G401.6 (cell line): ENCODE data around the gene SASH1.

Experiments used
- FAIRE-seq: peaks from 2 replicates; lab custom pipeline; 2012; peaks lifted over from hg19 to GRCh38; lab: Jason Lieb, UNC

The SASH1 gene

DNA sequence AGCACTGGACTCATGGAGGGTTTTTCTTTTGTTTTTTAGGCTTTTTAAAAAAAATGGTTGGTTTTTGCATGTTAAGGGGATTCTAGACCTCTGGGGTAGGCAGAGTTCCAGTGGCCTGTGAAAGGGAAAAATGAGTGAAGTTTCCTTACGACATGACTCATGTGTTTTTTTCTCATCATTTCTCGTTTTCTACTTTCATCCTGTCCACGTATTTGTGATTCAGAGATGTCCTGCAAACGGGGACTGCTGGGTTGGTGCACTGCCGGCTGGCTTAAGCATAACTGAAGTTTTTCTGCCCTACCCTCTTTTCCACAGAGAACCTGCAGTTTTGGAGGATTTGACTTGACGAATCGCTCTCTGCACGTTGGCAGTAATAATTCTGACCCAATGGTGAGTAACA is 182.3 kb downstream of the SASH1 start:
- no peak for FAIRE-seq

DNA sequence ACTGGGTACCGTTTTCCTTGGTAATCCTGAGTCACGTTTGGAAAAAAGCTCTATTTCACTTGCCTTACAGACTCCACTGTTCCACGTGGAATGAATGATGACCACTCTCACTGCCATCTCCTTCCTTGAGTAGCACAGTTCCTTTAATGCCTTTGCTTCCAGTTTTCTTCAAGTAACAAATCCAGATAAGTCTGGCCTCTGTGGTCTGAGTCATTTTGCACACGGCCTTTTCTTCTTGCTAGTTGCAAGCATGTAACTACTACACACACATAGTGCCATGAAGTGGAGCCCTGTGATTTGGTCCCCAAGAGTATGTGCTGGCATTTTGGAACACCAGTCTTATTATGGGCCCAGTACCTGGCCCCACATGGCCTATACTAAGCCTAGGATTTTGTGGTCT is 182.8 kb downstream of the SASH1 start:
- FAIRE-seq = no peak

DNA sequence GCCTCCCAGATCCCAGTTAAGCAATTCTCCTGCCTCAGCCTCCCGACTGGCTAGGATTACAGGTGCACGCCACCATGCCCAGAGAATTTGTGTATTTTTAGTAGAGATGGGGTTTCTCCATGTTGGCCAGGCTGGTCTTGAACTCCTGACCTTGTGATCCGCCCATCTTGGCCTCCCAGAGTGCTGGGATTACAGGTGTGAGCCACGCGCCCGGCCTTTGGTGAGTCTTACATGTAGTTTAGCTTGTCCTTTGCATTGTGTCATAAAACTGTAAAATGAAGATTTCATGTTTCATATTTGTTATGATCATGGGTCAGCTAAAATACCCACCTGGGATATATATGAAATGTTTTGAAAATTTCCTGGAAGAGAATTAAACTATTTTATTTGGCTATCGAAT is 183.5 kb downstream of the SASH1 start:
- FAIRE-seq = no peak

DNA sequence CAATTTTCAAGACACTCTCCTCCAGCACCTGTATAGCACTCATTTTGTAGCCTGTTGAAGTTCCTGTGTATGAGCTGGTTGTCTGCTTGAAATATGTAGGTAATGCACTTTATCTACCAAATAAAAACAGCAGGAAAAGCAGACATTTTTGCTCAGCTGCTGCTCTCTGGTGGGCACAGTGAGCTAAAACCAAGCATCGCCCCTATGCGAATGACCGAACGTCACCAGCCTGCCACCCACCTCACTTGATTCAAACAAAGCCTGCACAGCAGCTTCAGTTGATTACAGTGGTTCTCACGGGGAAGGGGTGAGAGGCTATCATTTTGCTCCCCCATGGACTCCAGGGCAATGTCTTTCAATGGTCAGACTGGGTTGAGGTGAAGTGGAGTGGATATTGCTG is 185.7 kb downstream of the SASH1 start:
- no peak for FAIRE-seq

DNA sequence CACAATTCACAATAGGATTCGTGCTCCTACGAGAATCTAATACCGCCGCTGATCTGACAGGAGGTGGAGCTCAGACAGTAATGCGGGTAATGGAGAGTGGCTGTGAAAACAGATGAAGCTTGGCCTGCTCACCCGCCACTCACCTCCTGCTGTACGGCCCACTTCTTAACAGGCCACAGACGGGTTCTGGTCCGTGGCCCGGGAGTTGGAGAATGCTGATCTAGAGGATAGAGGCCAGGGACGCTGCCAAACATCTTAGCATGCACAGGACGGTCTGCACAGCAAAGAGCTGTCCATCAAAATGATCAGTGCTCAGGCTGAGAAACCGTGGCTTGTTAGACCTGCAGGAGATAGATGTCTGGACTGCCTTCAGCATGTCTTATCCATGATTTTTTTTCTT is 186.4 kb downstream of the SASH1 start:
- no peak for FAIRE-seq

DNA sequence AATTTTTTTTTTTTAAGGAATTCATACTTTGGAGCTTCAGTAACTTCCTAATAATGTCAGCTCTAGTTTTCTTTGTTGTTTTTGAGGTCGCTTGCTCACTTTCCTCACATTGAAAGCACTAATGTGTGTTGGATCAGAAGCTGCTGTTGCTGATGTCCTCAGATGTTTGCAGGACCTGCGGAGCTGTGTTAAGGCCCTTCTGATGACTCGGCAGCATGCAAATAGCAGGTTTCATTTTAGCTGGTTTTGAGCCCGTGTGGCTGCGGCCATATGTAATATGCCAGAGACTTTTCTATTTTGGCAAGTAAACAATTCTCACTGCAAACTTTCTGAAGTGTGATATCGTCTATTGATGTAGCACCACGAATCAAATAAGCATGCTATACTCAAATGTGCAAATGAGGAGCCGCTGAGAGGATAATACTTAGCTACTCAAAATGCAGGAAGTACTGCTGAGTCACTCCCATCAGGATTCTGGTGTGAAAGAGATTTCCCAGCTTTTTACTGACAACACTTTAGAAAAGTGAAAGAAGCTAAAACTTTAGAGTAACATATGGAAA is 187.8 kb downstream of the SASH1 start:
- FAIRE-seq = no peak

DNA sequence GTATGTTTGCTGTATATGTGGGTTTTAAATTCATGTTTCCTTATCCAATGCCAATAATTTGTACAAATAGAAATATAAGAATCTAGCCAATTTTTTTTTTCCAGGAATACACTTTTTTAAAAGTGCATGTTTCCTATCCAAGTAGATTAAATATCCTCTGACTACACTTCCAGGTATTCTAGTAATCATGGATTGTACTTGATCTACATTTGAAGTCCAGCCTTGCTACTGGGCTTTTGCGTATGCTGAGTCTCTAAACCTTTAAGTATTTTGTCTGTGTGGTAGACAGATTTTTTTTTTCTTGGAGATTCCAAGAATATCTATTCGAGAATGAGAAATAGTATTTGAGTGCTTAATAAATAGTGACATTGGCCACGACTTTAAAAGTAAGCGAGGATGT is 188.3 kb downstream of the SASH1 start:
- FAIRE-seq = no peak

DNA sequence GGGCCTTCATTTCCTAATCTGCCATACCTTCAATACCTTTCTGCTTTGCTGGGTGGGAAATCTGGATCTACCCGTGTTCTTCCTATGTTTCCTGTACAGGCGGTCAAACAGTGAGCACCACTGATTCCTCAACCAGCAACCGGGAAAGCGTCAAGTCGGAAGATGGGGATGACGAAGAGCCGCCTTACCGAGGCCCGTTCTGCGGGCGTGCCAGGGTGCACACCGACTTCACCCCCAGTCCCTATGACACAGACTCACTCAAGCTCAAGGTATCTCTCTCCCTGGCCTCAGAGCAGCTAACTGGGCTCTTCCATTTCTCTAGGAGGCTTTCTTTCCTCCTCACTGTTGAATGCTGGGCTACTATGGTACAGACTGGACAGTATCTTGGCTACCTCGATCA is 190.1 kb downstream of the SASH1 start:
- FAIRE-seq = no peak

DNA sequence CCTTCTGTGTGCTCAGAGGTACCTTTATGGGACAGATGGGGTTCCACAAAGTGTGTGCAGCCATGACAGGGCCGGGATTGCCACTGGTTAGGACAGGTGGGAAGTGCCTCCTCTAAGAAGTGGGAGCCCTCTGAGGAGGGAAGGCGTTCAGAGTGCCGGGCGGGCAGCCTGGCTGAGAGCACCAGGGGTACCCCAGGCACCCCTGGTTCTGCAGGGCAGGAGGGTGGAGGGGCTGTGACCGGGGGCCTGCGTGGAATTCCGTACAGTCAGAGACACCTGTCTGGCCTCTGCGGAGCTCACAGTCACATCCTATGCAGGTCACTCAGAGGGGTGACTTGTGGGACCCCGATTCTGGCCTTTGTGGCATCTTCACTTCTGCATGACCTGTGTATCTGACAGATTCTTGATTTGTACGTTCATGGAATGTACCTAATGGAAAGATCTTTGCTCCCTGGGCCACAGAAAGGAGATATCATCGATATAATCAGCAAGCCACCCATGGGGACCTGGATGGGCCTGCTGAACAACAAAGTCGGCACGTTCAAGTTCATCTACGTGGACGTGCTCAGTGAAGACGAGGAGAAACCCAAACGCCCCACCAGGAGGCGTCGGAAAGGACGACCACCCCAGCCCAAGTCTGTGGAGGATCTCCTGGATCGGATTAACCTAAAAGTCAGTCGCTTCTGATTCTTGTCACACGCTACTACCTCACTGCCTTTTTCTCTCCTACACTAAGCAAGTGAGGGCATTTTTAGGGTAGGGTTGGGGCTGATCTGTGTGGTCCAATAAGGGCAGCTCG is 190.9 kb downstream of the SASH1 start:
- FAIRE-seq = no peak

DNA sequence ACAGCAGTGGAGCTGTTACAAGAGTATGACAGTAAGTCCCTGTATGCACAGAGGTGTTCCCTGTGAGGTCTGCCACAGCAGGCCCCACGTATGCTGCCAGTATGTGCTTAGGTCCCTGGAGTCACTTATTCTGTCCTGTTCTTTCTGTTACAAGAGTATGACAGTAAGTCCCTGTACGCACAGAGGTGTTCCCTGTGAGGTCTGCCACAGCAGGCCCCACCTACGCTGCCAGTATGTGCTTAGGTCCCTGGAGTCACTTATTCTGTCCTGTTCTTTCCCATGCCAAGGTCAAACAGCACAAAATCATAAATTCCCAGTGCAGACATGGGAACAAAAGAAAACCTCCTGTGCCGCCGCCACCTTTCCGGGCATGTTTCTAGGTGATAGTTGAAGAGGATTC is 192.2 kb downstream of the SASH1 start:
- FAIRE-seq = no peak

DNA sequence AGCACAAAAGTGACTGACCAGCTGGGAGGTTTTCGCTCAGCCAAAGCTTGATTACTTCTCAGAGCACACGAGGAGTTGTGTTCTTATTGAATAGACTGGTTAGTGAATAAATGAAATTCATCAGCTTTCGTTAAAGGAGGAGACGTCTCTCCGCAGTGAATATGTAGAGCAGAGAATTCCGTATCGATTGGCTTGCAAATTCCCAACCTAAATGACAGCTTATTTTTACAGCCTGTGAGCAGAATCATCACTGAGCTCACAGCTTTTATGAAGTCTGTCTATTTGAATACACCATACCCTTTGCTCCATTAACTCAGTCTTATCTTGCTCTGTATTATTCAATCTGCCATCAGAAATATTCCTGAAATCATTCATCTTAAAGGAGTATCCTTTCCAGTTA is 192.7 kb downstream of the SASH1 start:
- no peak for FAIRE-seq

DNA sequence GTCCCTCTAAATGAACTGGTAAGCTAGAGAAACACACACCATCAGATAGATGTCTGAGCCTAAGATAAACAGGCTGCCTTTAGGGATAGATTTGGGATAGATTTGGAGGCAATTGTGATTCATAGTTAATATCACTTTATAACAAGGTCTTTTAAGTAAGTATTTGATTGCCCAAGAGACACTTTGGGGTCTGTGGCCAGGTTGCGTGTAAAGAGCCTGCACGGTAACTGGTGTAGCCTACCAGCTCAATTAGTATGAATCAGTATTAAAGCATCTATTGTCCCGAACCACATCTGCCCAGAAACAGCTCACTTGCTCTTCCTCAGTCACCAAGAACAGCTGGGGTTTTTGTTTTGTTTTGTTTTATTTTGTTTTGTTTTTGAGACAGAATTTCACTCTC is 193.3 kb downstream of the SASH1 start:
- FAIRE-seq = no peak

DNA sequence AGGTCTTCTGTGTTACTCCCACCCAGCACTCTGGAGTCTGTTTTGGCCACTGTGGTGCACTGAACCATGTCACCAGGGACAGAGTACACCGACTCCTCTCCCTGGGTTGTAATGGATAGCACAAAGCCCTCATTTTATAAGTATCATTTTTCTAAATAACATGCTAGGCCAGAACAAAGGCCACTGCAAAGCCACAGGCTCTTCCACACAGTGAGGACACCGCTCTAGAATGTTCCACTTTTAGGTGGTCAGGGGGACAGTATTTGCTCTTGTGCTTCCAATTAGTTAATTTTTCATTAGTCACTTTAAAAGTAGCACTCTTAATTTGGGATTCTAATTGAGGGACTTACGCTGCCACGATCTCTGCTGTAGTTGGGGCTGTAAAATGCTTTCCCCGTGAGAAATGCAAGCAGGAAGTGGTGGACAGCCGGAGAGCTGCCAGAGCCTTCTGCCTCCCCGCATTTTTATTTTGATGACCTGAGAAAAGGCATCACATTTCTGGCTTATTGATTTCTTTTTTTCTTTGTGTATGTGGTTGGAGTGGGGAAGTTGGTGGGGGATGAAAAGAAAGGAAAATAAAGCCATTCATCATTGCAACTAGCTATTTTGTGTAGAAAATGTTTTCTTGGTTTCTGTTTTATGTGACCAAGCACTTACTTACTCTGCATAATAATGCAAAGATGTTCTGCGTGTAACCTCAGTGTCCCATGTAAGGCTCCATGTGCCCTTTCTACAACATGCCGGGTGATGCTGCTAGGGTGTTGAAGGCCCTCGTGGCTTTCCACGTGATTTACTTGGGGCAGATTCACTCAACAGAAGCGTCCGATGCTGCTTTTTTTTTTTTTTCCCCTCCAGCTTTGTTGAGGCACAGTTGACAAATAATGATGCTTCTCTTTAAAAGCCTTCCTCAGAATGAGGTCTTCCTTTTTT is 195.9 kb downstream of the SASH1 start:
- no peak for FAIRE-seq

DNA sequence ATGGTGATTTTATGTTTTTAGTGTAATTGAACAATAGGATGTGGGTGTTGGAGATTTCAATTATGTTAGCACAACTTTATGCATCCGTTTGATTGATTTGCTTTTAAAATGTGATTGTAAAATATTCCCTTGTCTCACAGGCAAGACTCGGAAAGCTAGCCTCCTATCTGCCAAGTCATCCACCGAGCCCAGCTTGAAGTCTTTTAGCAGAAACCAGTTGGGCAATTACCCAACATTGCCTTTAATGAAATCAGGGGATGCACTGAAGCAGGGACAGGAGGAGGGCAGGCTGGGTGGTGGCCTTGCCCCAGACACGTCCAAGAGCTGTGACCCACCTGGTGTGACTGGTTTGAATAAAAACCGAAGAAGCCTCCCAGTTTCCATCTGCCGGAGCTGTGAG is 200.9 kb downstream of the SASH1 start:
- no peak for FAIRE-seq

DNA sequence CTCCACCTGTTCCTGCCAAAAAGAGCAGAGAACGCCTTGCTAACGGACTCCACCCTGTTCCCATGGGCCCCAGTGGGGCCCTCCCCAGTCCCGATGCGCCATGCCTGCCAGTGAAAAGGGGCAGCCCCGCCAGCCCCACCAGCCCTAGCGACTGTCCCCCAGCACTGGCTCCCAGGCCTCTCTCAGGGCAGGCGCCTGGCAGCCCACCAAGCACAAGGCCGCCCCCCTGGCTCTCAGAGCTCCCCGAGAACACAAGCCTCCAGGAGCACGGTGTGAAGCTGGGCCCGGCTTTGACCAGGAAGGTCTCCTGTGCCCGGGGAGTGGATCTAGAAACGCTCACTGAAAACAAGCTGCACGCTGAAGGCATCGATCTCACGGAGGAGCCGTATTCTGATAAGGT is 201.8 kb downstream of the SASH1 start:
- no peak for FAIRE-seq

DNA sequence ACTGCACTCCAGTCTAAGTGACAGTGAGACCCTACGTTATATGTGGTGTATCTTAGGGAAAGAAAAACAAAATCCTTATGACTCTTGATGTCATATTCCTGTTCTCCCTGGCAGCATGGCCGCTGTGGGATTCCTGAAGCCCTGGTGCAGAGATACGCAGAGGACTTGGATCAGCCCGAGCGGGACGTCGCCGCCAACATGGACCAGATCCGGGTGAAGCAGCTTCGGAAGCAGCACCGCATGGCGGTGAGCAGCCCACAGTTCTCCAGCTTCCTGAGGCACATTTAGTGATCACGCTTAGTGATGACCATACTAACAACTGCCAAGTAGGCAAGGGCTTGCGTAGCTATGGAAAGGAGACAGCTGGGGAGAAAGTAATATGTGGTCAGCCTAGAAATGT is 203.3 kb downstream of the SASH1 start:
- no peak for FAIRE-seq

DNA sequence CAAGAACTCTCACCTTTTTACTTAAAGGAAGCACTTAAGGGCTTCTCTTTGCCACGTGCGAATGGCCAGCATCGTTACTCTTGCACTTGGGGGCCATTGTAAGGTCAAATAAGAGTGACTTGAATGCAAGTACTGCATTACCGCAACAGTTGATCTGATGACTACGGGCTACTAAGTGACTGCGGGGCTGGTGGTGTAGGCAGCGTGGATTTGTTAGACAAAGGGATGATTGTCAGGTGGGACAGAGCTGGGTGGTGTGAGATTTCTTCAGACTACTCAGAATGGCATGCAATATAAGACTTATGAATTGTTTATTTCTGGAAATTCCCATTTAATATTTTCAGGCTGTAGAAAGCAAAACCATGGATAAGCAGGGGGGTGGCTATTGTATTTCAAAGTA is 204.5 kb downstream of the SASH1 start:
- no peak for FAIRE-seq

DNA sequence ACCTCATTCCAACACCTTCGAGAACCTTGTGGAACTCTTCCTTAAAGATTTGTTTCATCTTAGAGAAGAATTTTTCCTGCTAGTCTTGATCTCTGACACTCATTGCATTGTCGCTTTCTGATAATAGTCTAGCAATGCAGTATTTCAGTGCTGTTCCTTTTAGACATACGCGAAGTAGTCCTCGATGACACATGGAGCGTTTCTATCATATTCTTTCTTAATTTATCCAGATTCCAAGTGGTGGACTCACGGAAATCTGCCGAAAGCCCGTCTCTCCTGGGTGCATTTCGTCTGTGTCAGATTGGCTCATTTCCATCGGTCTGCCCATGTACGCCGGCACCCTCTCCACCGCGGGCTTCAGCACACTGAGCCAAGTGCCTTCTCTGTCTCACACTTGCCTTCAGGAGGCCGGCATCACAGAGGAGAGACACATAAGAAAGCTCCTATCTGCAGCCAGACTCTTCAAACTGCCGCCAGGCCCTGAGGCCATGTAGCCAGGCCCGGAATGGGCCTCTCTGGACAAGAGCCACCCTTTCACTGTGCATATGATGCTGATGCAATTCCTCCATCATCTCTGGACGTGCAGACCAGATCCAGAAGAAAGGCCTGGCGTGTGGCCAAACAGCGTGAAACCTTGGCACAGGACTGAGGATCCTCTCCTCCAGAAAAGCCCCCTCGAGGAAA is 205.6 kb downstream of the SASH1 start:
- no peak for FAIRE-seq

DNA sequence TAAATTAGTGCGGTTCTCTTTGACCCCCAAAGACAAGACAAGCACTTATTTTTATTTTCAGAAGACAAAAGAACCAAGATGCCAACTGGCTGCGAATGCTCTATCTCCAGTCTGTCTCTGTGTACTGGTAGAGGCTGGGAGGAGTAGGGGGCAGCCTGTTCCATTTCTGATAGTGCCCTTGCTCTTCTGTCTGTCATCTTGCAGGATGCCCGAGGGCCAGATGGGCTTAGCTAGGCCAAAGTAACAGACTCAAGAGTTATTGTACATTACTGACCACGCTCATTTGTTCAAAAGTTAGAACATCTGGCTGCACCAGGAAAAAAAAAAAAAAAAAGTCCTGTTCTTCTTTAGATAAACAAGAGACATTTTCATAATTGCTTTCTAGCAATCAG is 206.1 kb downstream of the SASH1 start:
- FAIRE-seq = no peak

DNA sequence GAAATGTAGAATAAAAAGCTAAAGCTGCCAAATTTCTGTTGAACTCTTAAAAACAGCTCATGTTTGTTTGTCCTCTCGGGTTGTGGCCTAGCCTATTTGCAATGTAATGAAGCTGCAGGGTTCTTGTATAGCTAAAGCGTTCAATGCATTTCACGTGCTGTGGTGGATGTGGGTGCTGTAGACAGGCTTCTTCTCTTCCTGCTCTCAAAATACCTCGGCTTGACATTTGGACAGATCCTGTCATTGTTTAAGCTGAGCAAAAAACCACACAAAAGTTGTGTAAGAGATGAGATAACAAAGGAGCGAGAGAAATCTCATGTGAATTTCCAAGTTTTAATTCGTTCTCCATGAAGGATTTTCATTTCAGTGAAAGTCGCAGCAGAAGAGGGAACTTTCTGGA is 207.9 kb downstream of the SASH1 start:
- no peak for FAIRE-seq

DNA sequence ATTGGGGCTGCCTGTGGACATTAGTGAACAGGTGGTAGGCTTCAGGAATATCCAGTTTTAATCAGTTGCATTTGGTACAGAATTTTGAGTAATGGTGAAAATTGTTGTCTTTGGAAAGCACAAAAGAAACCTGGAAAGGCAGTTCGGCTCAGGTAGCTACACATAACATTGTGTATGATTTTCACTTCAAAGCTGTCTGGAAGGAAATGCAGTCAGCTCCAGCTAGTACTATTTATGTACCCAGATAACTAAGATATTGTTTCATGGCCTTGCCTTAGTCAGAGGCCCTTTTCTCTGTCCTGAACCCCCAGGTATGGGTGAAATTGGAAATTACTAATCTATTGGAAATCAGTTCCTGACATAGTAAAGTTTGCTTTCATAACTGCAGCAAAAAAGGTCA is 208.6 kb downstream of the SASH1 start:
- FAIRE-seq = no peak

DNA sequence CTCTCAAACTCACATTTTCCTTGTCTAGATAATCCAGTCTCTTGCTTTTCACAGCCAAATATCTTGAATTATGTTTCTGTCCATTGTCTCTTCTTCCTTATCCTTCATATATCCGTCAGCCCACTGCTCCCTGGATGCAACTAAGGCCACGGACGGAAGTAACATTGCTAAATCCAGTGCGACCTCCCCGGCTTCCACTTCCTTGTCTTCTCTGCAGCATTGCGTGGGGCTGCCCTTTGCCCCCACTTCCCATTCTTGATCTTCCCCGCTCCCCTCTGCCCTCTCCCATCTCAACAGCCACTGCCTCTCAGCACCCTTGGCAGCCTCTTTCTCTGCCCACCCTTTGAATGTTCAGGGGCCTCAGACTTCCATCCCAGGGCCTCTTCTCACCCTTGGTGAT is 213.8 kb downstream of the SASH1 start:
- no peak for FAIRE-seq

DNA sequence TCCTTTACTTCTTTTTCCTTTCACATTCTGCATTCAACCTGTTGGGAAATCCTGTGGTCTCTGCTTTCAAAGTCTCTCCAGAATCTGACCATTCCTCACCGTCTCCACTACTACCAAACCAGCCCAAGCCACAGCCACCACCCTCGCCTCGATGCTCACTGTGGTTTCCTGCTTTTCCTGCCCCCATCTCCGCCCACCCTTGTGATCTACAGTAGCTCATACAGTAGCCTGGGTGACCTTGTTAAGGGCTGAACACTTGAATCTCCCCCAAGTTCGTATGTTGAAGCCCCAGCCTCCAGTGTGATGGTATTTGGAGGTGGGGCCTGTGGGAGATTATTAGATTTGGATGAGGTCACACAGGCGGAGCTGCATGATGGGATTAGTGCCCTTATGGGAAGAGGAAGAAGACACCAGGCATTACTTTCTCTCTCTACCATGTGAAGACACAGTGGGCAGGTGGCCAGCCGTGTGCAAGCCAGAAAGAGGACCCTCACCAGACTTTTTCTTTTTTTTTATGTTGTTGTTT is 215.2 kb downstream of the SASH1 start:
- FAIRE-seq = no peak
